Kidney epithelial cell (primary cell): ENCODE measurements around the gene SPAG17. TPM values are rescaled to one million over a fixed set of nuclear protein-coding genes. Genes with fewer than 3 reads are reported as not detected.

Experiments used
- DNase-seq: peaks from one replicate; pipeline ENCODE4 v3.0.0-alpha.2; 2010; ENCODE audit warnings: low read depth
- H3K27me3 ChIP-seq: 2 replicates; pipeline ENCODE4 v1.6.0; 2011; ENCODE audit warnings: low read length; ENCODE audit not compliant: control insufficient read depth, insufficient read depth
- H3K36me3 ChIP-seq: 2 replicates; pipeline ENCODE4 v1.5.1; 2011; ENCODE audit warnings: low read length; ENCODE audit not compliant: control insufficient read depth, insufficient read depth
- H3K4me3 ChIP-seq: 2 replicates; pipeline ENCODE4 v1.5.1; 2011; ENCODE audit warnings: low read depth, mild to moderate bottlenecking, control low read depth, low read length
- CTCF ChIP-seq: IDR thresholded peaks from 2 replicates; pipeline ENCODE4 v1.5.1; 2011; ENCODE audit warnings: mild to moderate bottlenecking, moderate library complexity, low read length, control low read depth, inconsistent platforms; ENCODE audit not compliant: insufficient read depth, poor library complexity, severe bottlenecking
- total RNA-seq: library from RNA; depleted of rRNA; stranded (reverse); fragments of >200 nt; gene quantifications from 2 replicates; pipeline ENCODE4 v1.2.3, GENCODE V29; 2015

Gene SPAG17
- total RNA-seq, 1 donor from 2014 or later: 0.13 TPM

GRCh38 chr1:118124064-118124463 lies 61.0 kb downstream of the SPAG17 start:
- DNase-seq: no peak
- H3K36me3 ChIP-seq: no peaks in the 10 kb centered on the region
- H3K4me3 ChIP-seq: no peak overlapping the region
- H3K27me3 ChIP-seq: no peaks in the 10 kb centered on the region
- no peak for TF ChIP-seq CTCF

- H3K4me3 ChIP-seq: no peak overlapping the region
- H3K36me3 ChIP-seq: no peaks in the 10 kb centered on the region
- no peak for TF ChIP-seq CTCF
- H3K27me3 ChIP-seq: no peaks in the 10 kb centered on the region
- no peak for DNase-seq
Observed at GRCh38 chr1:118123116-118123839, 61.8 kb downstream of the SPAG17 start.

- Histone ChIP-seq H3K4me3 (no peak overlapping the region), H3K27me3 (no peaks in the 10 kb centered on the region), H3K36me3 (no peaks in the 10 kb centered on the region)
- no peak for TF ChIP-seq CTCF
- DNase-seq: no peak
Observed at GRCh38 chr1:118122234-118123004, 62.6 kb downstream of the SPAG17 start.

GRCh38 chr1:118118873-118119463 lies 66.1 kb downstream of the SPAG17 start:
- DNase-seq: no peak
- Histone ChIP-seq H3K36me3 (no peaks in the 10 kb centered on the region), H3K4me3 (no peak overlapping the region), H3K27me3 (no peaks in the 10 kb centered on the region)
- no peak for TF ChIP-seq CTCF

- Histone ChIP-seq H3K36me3 (no peaks in the 10 kb centered on the region), H3K4me3 (no peak overlapping the region), H3K27me3 (no peaks in the 10 kb centered on the region)
- TF ChIP-seq CTCF: no peak
- DNase-seq: no peak
Observed at GRCh38 chr1:118118469-118118868, 66.6 kb downstream of the SPAG17 start.
